H1 (cell line): Measurements from ENCODE around the gene RRP12. TPM values are rescaled to one million over a fixed set of nuclear protein-coding genes. Genes with fewer than 3 reads are reported as not detected.

Experiments used
- CEBPB ChIP-seq: IDR thresholded peaks from 2 replicates; pipeline ENCODE4 v1.6.1; 2012; ENCODE audit warnings: low read depth, low read length
- CHD1 ChIP-seq: IDR thresholded peaks from 2 replicates; pipeline ENCODE4 v1.6.1; 2012; ENCODE audit warnings: low read depth, low read length, improper control_type of control experiment
- FOSL1 ChIP-seq: IDR thresholded peaks from 2 replicates; pipeline ENCODE4 v1.6.1; 2011; ENCODE audit warnings: mild to moderate bottlenecking, low read depth, low read length, moderate library complexity; ENCODE audit not compliant: insufficient read depth
- HDAC6 ChIP-seq: IDR thresholded peaks from one replicate; pipeline ENCODE4 v1.7.1; 2012; ENCODE audit warnings: low read depth, mild to moderate bottlenecking, inconsistent platforms, low read length, moderate library complexity
- KDM4A ChIP-seq: IDR thresholded peaks from one replicate; pipeline ENCODE4 v1.7.1; 2012; ENCODE audit warnings: low read depth, mild to moderate bottlenecking, moderate library complexity, low read length, inconsistent platforms; ENCODE audit not compliant: severe bottlenecking
- POLR2A ChIP-seq, 2 experiments: IDR thresholded peaks; 1 replicate in 1 of 2; 2 replicates in 1 of 2; pipeline ENCODE4 v1.6.1; 2011; ENCODE audit warnings: low read depth in 2 of 2, low read length in 2 of 2, mild to moderate bottlenecking in 2 of 2; ENCODE audit errors: control extremely low read depth in 1 of 2
- POU5F1 ChIP-seq: IDR thresholded peaks from 2 replicates; pipeline ENCODE4 v1.6.1; 2011; ENCODE audit warnings: low read depth, mild to moderate bottlenecking, low read length, moderate library complexity
- RAD21 ChIP-seq, 2 experiments: IDR thresholded peaks in 1 of 2; conservative IDR thresholded peaks in 1 of 2; 2 replicates each; pipeline ENCODE4 v1.6.1; 2011; ENCODE audit warnings: low read depth in 2 of 2, low read length in 2 of 2, improper control_type of control experiment in 1 of 2, inconsistent platforms in 1 of 2, mild to moderate bottlenecking in 1 of 2, moderate library complexity in 1 of 2
- RBBP5 ChIP-seq: IDR thresholded peaks from 2 replicates; pipeline ENCODE4 v1.7.1; 2012; ENCODE audit warnings: low read depth, mild to moderate bottlenecking, inconsistent platforms, low read length, moderate library complexity, borderline replicate concordance
- RNF2 ChIP-seq: fragments of 200-900, 300-1000 bp; sonication (generic); IDR thresholded peaks from 2 replicates; pipeline ENCODE4 v1.7.1; 2016; ENCODE audit warnings: borderline replicate concordance, low read depth, mild to moderate bottlenecking, antibody characterized with exemption, low read length; ENCODE audit not compliant: poor library complexity, severe bottlenecking; ENCODE audit errors: missing control alignments
- SAP30 ChIP-seq: fragments of 300-600 bp; sonication (generic); IDR thresholded peaks from 2 replicates; pipeline ENCODE4 v1.7.1; 2012; ENCODE audit warnings: low read length, moderate library complexity, mild to moderate bottlenecking, inconsistent platforms; ENCODE audit not compliant: insufficient read depth, insufficient replicate concordance
- SRF ChIP-seq: IDR thresholded peaks from 2 replicates; pipeline ENCODE4 v1.6.1; 2011; ENCODE audit warnings: mild to moderate bottlenecking, low read depth, low read length, moderate library complexity
- TAF1 ChIP-seq: IDR thresholded peaks from 2 replicates; pipeline ENCODE4 v1.6.1; 2011; ENCODE audit warnings: mild to moderate bottlenecking, low read depth, low read length
- TBP ChIP-seq: IDR thresholded peaks from 2 replicates; pipeline ENCODE4 v1.6.1; 2011; ENCODE audit warnings: low read depth, low read length, improper control_type of control experiment
- YY1 ChIP-seq: IDR thresholded peaks from 2 replicates; pipeline ENCODE4 v1.6.1; 2011; ENCODE audit warnings: low read depth, mild to moderate bottlenecking, low read length
- polyA plus RNA-seq, 7 experiments: library from polyadenylated mRNA; depleted of rRNA in 3 of 7; stranded (reverse) in 5 of 7; unstranded in 2 of 7; fragments of >200 nt in 5 of 7; fragments of 200-250 nt in 2 of 7; gene quantifications; 1 replicate in 5 of 7; 2 replicates in 1 of 7; 4 replicates in 1 of 7; pipeline versions ENCODE4 v1.2.1 to v1.2.3, GENCODE V29; 2011 to 2013; ENCODE audit warnings: missing spikeins in 2 of 7, mixed read lengths in 2 of 7
- total RNA-seq: library from RNA; stranded (reverse); fragmentation: NEBNext Ultra II Directional; extraction: Animal tissue kit (Norgen Biotek cat#: 25700); gene quantifications from 2 replicates; pipeline ENCODE4 v1.2.1, GENCODE V29; 2021
- TF ChIP-seq, protein P1 (sequence below), 3 experiments: IDR thresholded peaks; 1 replicate in 2 of 3; 2 replicates in 1 of 3; pipeline versions ENCODE4 v1.5.1 to v1.6.1; 2011; ENCODE audit warnings: low read length in 3 of 3, mild to moderate bottlenecking in 3 of 3, inconsistent platforms in 2 of 3, low read depth in 1 of 3, moderate library complexity in 1 of 3; ENCODE audit not compliant: insufficient read depth in 1 of 3; ENCODE audit errors: control extremely low read depth in 1 of 3
- TF ChIP-seq, protein P2 (sequence below): IDR thresholded peaks from 2 replicates; pipeline ENCODE4 v1.6.1; 2012; ENCODE audit warnings: inconsistent platforms

RRP12 gene
- total and polyA plus RNA-seq, 2 of the 8 experiments (the other 6 are each of a cell fraction or from before 2014, with no cell fraction given), result 21.0 to 65.8 TPM

DNA sequence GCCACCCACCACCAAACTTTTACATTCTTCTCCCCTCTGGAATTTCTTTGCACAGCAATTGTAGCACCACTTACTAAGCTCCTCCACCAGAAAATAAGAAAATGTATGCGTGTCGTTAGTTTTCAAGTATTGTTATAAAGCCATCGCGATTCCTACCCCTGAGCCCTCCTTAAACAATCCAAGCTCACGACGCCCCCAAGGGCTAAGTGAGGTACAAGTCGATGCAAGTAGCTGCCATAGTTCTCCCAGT is 67.9 kb downstream of the RRP12 start (continued):
- TF ChIP-seq, protein P1, sequence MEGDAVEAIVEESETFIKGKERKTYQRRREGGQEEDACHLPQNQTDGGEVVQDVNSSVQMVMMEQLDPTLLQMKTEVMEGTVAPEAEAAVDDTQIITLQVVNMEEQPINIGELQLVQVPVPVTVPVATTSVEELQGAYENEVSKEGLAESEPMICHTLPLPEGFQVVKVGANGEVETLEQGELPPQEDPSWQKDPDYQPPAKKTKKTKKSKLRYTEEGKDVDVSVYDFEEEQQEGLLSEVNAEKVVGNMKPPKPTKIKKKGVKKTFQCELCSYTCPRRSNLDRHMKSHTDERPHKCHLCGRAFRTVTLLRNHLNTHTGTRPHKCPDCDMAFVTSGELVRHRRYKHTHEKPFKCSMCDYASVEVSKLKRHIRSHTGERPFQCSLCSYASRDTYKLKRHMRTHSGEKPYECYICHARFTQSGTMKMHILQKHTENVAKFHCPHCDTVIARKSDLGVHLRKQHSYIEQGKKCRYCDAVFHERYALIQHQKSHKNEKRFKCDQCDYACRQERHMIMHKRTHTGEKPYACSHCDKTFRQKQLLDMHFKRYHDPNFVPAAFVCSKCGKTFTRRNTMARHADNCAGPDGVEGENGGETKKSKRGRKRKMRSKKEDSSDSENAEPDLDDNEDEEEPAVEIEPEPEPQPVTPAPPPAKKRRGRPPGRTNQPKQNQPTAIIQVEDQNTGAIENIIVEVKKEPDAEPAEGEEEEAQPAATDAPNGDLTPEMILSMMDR (IDR thresholded peaks at IDR 0.05; ENCODE audit: control extremely low read depth in 1 of 3, insufficient read depth in 1 of 3, low read depth in 1 of 3, low read length in 3 of 3), result peak; percentile 35 to 49 (median 37)
- TF ChIP-seq RBBP5 (no peak), SAP30 (peak; percentile 84), FOSL1 (no peak), CHD1 (peak; percentile 38; the same call in 1 of the 2 replicates), KDM4A (no peak), YY1 (0 out of 2 replicates have a peak, but pooled peaks have one; percentile 59), POLR2A (IDR thresholded peaks at IDR 0.05; ENCODE audit: control extremely low read depth in 1 of 2, low read depth in 2 of 2, low read length in 2 of 2) (no peak; a peak in 2 of 3 replicates), RAD21 (IDR thresholded peaks at IDR 0.05 in 1 of 2, conservative IDR thresholded peaks at IDR 0.05 in 1 of 2; ENCODE audit: low read depth in 2 of 2, low read length in 2 of 2) (peak; percentile 31 to 39; a peak in 3 of 4 replicates), HDAC6 (no peak), TAF1 (0 out of 2 replicates have a peak, but pooled peaks have one; percentile 3), POU5F1 (no peak), RNF2 (no peak), SRF (no peak), TBP (peak; percentile 30; the same call in 1 of the 2 replicates), CEBPB (no peak)
- TF ChIP-seq, protein P2, sequence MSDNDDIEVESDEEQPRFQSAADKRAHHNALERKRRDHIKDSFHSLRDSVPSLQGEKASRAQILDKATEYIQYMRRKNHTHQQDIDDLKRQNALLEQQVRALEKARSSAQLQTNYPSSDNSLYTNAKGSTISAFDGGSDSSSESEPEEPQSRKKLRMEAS, result no peak
